Neural crest cell (in vitro differentiated cells): Measurements from ENCODE around the gene CRY1. TPM values are rescaled to one million over a fixed set of nuclear protein-coding genes. Genes with fewer than 3 reads are reported as not detected.

Source experiments
- DNase-seq: peaks from one replicate; pipeline ENCODE4 v3.0.0; 2021; ENCODE audit warnings: low read depth, mixed read lengths, low spot score
- H3K27ac Mint-ChIP-seq: one replicate; pipeline ENCODE4 v1.8.0; 2021; ENCODE audit warnings: mild to moderate bottlenecking, mixed read lengths; ENCODE audit not compliant: unreplicated experiment
- H3K27me3 Mint-ChIP-seq: 2 replicates; pipeline ENCODE4 v1.8.0; 2021; ENCODE audit warnings: low read depth, mild to moderate bottlenecking, mixed read lengths
- H3K36me3 Mint-ChIP-seq: 2 replicates; pipeline ENCODE4 v1.8.0; 2021; ENCODE audit warnings: low read depth, mild to moderate bottlenecking, mixed read lengths
- H3K4me1 Mint-ChIP-seq: 2 replicates; pipeline ENCODE4 v1.8.0; 2021; ENCODE audit warnings: mixed read lengths
- H3K4me3 Mint-ChIP-seq: one replicate; pipeline ENCODE4 v1.8.0; 2021; ENCODE audit warnings: mild to moderate bottlenecking, mixed read lengths
- H3K9me3 Mint-ChIP-seq: 2 replicates; pipeline ENCODE4 v1.8.0; 2021; ENCODE audit warnings: mixed read lengths
- total RNA-seq: library from RNA; stranded (reverse); gene quantifications from 2 replicates; pipeline ENCODE4 v1.2.1, GENCODE V29; 2021
- TF ChIP-seq, protein P1 (sequence below): fragments of 200-600 bp; sonication (generic); conservative IDR thresholded peaks from 2 replicates; pipeline ENCODE4 v1.5.0; 2021; ENCODE audit warnings: antibody characterized with exemption, mild to moderate bottlenecking

Gene CRY1
- total RNA-seq, 1 donor from 2014 or later, result 24.8 TPM

GRCh38 chr12:106947461-106947860 lies 145.9 kb downstream of the CRY1 start:
- Mint-ChIP-seq H3K27me3 (peaks cover 2% of the 10 kb centered on the region), H3K27ac (no peak overlapping the region), H3K36me3 (peaks cover 8% of the 10 kb centered on the region), H3K4me3 (no peak overlapping the region), H3K9me3 (peaks cover 19% of the 10 kb centered on the region), H3K4me1 (no peaks in the 10 kb centered on the region)
- no peak for DNase-seq
- TF ChIP-seq, protein P1, sequence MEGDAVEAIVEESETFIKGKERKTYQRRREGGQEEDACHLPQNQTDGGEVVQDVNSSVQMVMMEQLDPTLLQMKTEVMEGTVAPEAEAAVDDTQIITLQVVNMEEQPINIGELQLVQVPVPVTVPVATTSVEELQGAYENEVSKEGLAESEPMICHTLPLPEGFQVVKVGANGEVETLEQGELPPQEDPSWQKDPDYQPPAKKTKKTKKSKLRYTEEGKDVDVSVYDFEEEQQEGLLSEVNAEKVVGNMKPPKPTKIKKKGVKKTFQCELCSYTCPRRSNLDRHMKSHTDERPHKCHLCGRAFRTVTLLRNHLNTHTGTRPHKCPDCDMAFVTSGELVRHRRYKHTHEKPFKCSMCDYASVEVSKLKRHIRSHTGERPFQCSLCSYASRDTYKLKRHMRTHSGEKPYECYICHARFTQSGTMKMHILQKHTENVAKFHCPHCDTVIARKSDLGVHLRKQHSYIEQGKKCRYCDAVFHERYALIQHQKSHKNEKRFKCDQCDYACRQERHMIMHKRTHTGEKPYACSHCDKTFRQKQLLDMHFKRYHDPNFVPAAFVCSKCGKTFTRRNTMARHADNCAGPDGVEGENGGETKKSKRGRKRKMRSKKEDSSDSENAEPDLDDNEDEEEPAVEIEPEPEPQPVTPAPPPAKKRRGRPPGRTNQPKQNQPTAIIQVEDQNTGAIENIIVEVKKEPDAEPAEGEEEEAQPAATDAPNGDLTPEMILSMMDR, result no peak

GRCh38 chr12:106945261-106945851 lies 148.0 kb downstream of the CRY1 start:
- H3K4me1 Mint-ChIP-seq, result no peaks in the 10 kb centered on the region
- TF ChIP-seq, protein P1, result no peak
- no peak overlapping the region for H3K4me3 Mint-ChIP-seq
- peaks cover 6% of the 10 kb centered on the region for H3K36me3 Mint-ChIP-seq
- peaks cover 19% of the 10 kb centered on the region for H3K9me3 Mint-ChIP-seq
- H3K27ac Mint-ChIP-seq, result no peak overlapping the region
- DNase-seq, result no peak
- H3K27me3 Mint-ChIP-seq, result peaks cover 2% of the 10 kb centered on the region

DNA sequence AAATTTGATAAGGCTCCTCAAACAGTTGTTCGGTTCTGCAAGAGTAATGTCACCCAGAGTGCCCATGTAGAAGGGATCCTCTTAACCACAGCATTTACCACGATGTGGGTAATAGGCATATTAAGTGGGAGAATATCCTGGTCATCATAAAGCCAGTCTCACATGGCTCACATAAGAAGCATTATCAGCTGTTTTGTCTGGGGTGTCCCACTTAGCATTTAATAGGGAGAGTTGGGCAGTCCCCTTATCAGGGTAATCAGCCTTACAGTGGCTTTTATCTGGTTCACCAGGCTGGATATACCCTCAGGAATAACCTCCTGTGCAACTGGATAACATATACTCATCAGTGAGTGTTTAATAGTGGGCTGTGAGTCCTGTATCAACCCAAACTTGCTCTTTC lies 150.6 kb downstream of the CRY1 start:
- Mint-ChIP-seq H3K36me3 (peaks cover 8% of the 10 kb centered on the region), H3K9me3 (peaks cover 9% of the 10 kb centered on the region), H3K27ac (no peak overlapping the region), H3K4me1 (no peaks in the 10 kb centered on the region), H3K4me3 (no peak overlapping the region), H3K27me3 (no peaks in the 10 kb centered on the region)
- DNase-seq, result no peak
- TF ChIP-seq, protein P1, result no peak

DNA sequence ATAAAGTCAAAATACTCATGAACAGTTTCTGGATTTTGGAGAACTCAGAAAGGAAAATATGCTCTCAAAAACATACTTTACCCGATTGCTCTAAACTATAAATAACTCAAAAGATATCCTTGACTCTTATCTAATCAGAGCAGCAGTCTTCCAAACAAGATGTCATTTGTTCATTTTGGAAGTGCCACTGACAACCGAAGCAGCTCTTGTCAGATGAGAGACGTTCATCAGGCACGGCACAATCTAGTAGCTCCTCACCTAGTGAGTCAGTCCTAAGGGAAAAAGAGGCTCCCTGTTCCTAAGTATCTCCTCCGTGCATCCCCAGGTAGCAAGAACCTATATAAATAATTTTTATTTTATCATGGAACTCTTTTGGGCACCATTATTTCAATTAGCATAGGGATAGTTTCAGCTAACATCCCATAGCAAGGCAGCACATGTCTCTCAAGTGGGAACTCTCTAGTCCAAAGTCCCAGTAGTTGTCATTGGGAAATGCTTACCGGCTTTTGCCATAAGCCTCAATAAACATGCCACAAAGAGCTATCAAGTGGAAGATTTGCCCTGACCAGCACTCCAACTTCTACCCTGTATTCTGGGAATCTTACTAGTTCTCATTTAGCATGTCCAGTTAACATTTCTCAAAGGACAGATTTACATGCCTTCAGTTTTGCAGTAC lies 151.7 kb downstream of the CRY1 start:
- H3K27me3 Mint-ChIP-seq, result no peaks in the 10 kb centered on the region
- H3K4me1 Mint-ChIP-seq, result no peaks in the 10 kb centered on the region
- no peak overlapping the region for H3K4me3 Mint-ChIP-seq
- H3K36me3 Mint-ChIP-seq, result peaks cover 4% of the 10 kb centered on the region
- no peak overlapping the region for H3K27ac Mint-ChIP-seq
- DNase-seq, result no peak
- TF ChIP-seq, protein P1, result no peak
- peaks cover 3% of the 10 kb centered on the region for H3K9me3 Mint-ChIP-seq

Other genes starting within 250 kb of the CRY1 start
- gene TMEM263, start 137.6 kb downstream of the CRY1 start, total RNA-seq, result 27.9 and 29.9 TPM in 2 replicates
- gene MTERF2, start 106.4 kb downstream of the CRY1 start, total RNA-seq, result 17.6 and 20.4 TPM in 2 replicates